22Rv1 (cell line): ENCODE measurements around the gene KIF6.

ENCODE experiments used
- CTCF ChIP-seq: fragments of 450-650 bp; IDR thresholded peaks from 2 replicates; pipeline ENCODE4 v1.5.1; 2017; ENCODE audit warnings: mild to moderate bottlenecking
- ZFX ChIP-seq: fragments of 450-650 bp; IDR thresholded peaks from 2 replicates; pipeline ENCODE4 v1.6.1; 2017; ENCODE audit warnings: antibody characterized with exemption, borderline replicate concordance

GRCh38 chr6:39700362-39700761 is 24.8 kb downstream of the KIF6 start:
- TF ChIP-seq CTCF (no peak), ZFX (no peak)
